ENCODE data around the gene CAD.

DNA sequence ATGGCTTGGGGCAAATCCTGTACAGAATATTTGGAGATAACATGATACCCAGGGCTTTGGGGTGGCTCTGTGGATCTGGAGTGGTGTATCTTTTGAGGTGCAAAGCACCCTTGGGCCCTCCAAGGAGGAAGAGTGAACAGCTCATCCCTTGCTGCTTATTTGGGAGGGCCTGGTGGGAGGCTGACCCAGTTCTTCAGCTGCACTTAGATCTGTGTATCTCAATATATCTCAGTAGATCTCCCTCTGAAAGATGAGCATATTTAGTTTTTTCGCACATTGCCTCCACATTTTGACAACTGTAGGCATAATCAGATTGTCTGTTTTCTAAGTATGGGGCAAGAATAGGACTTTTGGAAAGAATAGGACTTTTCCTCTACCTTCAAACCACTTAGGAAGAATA, 67.8 kb downstream of the CAD start:
- TF ChIP-seq, protein P1, sequence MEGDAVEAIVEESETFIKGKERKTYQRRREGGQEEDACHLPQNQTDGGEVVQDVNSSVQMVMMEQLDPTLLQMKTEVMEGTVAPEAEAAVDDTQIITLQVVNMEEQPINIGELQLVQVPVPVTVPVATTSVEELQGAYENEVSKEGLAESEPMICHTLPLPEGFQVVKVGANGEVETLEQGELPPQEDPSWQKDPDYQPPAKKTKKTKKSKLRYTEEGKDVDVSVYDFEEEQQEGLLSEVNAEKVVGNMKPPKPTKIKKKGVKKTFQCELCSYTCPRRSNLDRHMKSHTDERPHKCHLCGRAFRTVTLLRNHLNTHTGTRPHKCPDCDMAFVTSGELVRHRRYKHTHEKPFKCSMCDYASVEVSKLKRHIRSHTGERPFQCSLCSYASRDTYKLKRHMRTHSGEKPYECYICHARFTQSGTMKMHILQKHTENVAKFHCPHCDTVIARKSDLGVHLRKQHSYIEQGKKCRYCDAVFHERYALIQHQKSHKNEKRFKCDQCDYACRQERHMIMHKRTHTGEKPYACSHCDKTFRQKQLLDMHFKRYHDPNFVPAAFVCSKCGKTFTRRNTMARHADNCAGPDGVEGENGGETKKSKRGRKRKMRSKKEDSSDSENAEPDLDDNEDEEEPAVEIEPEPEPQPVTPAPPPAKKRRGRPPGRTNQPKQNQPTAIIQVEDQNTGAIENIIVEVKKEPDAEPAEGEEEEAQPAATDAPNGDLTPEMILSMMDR (conservative IDR thresholded peaks at IDR 0.05; ENCODE audit: low read length) = no peak
- TF ChIP-seq EZH2phosphoT487 (IDR thresholded peaks at IDR 0.05; ENCODE audit: borderline replicate concordance, low read depth, low read length) = no peak

All from OCI-LY7 (cell line).